NCI-H82 treated with DMSO at 0.1 percent for 48 hours (cell line): ENCODE data around the gene SERPINB4.

ENCODE experiments used
- DNase-seq: peaks from one replicate; lab custom pipeline; 2025; ENCODE audit not compliant: unreplicated experiment; lab: John Stamatoyannopoulos, UW

The SERPINB4 gene

GRCh38 chr18:63637703-63638102 is 6.4 kb downstream of the SERPINB4 start:
- no peak for DNase-seq

GRCh38 chr18:63627819-63628218 is 16.2 kb downstream of the SERPINB4 start:
- DNase-seq, result no peak

GRCh38 chr18:63626431-63626830 is 17.6 kb downstream of the SERPINB4 start:
- no peak for DNase-seq

GRCh38 chr18:63624863-63625262 is 19.2 kb downstream of the SERPINB4 start:
- DNase-seq, result no peak

GRCh38 chr18:63619661-63620060 is 24.4 kb downstream of the SERPINB4 start:
- DNase-seq, result peak; percentile 32

- no peak for DNase-seq
Measured at GRCh38 chr18:63617915-63618234, 26.2 kb downstream of the SERPINB4 start.

GRCh38 chr18:63617049-63617914 is 26.8 kb downstream of the SERPINB4 start:
- peak; percentile 67 for DNase-seq

GRCh38 chr18:63613420-63613819 is 30.6 kb downstream of the SERPINB4 start:
- DNase-seq, result no peak

GRCh38 chr18:63606526-63606925 is 37.5 kb downstream of the SERPINB4 start:
- no peak for DNase-seq

- no peak for DNase-seq
Measured at GRCh38 chr18:63604791-63605567, 39.1 kb downstream of the SERPINB4 start.

- no peak for DNase-seq
Measured at GRCh38 chr18:63603772-63604171, 40.3 kb downstream of the SERPINB4 start.

GRCh38 chr18:63603355-63603754 is 40.7 kb downstream of the SERPINB4 start:
- DNase-seq, result no peak

- no peak for DNase-seq
Measured at GRCh38 chr18:63596964-63597363, 47.1 kb downstream of the SERPINB4 start.

GRCh38 chr18:63592471-63592870 is 51.6 kb downstream of the SERPINB4 start:
- DNase-seq, result no peak

- DNase-seq, result no peak
Measured at GRCh38 chr18:63591725-63592124, 52.3 kb downstream of the SERPINB4 start.

GRCh38 chr18:63590966-63591695 is 52.9 kb downstream of the SERPINB4 start:
- no peak for DNase-seq

- DNase-seq, result no peak
Measured at GRCh38 chr18:63590373-63590772, 53.7 kb downstream of the SERPINB4 start.

- DNase-seq, result no peak
Measured at GRCh38 chr18:63588909-63589308, 55.1 kb downstream of the SERPINB4 start.
